SHP77 treated with DMSO at 0.1 percent for 48 hours (cell line): ENCODE results near the gene LRRC2.
"Not testable (repeated sequence)": the region's sequence is repeated elsewhere in the genome, so short reads cannot be mapped to it uniquely, and the experiment has no call there.

ENCODE experiments used
- DNase-seq: peaks from one replicate; lab custom pipeline; 2025; lab: John Stamatoyannopoulos, UW

Gene LRRC2

DNA sequence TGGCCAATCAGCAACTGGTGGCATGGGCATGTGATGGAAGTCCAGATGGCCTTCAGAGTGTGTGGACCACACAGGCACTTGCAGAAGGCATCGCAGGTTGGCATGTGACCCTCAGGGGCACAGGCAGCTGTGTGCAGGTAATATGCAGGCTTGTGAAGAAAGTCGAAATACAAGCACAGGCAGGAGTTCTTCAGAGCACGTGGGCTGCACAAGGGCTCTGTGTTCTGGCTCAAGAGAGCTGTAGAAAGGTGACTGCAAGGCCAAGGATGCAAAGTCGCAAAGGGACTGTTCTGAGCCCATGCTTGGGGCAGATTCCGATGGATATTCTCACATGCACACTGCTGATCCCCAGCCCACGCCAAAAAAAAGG is 8.3 kb downstream of the LRRC2 start:
- no peak for DNase-seq

DNA sequence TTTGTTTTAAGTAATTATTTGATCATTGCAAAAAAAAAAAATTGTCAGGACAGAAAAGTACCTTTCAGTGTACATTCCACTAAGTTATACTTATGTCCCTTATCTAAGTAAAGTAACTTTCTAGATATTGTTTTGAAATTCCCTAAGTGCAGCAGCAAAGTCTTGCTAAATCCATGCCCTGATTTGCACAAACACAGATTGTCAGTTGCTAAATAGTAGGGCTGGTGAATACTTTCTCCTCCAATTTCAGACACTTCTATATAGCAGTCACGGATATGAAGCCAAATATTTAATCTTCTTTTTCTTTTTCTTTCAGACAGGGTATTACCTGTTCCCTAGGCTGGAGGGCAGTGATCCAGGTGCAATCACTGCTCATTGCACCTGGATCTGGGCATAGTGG is 12.9 kb downstream of the LRRC2 start:
- no peak for DNase-seq

DNA sequence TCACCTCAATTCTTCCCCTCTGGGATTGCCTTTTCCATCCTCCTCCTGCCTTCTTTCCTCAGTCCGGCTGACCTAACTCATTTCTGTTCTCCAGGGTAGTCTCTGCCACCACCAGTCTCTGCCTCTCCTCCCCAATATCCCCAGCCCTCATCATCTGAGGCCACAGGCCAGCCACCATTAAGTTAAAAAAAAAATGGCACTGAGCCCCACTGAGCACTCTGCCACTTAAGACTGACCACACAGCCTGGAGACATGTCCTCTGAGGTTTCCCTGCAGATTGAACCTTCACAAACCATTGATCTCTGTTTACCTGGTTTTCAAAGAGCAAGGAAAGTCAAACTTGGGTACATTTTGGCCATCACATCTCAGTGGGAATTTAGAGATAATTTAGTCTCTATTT is 13.6 kb downstream of the LRRC2 start:
- DNase-seq, result no peak

DNA sequence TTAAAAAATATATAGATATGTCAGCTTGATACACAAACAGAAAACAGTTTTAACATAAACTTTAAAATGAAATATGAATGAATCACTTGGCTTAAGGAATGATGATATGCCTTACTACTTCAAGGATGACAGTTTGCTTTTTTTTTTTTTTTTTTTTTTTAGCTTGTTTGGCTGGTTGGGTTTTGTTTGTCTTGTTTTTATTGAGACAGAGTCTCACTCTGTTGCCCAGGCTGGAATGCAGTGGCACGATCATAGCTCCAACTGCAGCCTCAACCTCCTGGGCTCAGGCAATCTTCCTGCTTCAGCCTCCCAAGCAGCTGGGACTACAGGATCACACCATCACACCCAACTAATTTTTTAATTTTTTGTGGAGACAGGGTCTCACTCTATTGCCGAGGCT is 14.5 kb downstream of the LRRC2 start:
- DNase-seq, result no peak

DNA sequence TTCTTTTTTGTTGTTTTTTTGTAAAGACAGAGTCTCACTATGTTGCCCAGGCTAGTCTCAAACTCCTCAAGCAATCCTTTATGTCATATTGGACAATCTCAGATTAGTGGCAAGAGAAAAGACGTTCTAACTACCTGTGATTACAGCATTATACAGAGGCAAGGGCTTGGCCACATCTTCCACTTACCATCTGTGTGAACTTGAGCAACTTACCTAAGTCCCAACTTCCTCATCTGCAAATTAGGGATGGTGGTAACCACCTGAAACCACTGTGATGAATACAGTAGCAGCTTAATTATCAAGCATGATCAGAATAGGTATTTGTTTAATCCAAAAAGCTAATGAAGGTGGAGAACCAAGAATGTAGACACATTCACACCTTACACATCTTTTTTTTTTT is 16.1 kb downstream of the LRRC2 start:
- no peak for DNase-seq

DNA sequence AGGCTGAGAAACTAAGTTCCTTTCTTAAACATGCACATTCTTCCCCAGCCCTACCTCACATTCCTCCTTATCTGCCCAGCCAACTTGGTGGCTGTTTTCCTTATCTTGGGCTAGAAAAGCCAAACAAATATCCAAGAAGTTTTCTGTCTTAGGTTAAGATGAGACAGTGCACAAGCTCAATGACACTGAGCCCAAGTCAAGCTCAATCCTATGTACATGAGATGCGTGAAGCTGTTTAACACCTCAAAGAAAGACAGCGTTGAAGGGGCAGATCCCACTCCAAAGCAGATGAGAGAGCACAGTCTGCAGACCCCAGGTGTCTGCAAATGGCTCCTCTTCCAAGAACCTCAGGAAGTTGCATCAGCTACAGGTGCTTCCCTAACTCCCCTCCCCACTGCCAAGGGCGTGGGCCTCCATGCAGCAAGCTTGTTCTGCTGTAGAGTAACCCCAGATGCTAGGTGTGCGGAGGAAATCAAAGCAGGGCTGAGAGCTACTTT is 16.6 kb downstream of the LRRC2 start:
- DNase-seq, result no peak

DNA sequence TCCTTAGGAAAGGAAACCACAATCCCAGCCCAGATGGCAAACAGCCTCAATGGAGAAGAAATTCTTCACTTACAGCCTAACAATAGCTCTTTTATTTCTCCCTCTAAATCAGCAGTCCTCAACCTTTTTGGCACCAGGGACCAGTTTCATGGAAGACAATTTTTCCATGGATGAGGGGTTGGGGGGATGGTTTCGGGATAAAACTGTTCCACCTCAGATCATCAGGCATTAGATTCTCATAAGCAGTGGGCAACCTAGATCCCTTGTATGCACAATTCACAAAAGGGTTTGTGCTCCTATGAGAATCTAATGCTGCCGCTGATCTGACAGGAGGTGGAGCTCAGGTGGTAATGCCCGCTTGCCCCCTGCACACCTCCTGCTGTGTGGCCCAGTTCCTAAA is 17.5 kb downstream of the LRRC2 start:
- DNase-seq, result not testable (repeated sequence)

DNA sequence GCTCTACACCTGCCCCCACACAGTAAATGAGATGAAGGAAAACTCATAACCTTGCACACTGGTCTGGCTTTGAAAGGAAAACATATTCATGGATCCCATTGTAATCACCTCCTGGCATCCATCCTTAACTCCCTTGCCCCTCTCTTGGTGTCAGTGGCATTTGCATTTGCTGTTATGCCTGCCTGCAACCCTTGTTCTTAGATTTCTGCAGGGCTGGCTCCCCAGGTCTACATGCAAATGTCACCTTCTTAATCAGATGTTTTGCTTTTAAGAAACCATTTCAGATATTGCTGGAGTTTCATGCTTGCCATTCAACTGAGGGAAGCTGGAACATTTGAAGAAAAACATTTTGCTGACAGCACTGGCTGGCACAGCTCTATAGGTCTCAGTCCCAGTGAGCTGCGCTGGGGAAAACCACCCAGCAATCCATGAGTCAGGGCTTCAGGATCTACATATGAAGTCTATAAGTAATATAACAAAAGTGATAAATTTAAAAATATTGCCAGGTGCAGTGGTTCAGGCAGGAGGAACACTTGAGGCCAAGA is 19.1 kb downstream of the LRRC2 start:
- no peak for DNase-seq

DNA sequence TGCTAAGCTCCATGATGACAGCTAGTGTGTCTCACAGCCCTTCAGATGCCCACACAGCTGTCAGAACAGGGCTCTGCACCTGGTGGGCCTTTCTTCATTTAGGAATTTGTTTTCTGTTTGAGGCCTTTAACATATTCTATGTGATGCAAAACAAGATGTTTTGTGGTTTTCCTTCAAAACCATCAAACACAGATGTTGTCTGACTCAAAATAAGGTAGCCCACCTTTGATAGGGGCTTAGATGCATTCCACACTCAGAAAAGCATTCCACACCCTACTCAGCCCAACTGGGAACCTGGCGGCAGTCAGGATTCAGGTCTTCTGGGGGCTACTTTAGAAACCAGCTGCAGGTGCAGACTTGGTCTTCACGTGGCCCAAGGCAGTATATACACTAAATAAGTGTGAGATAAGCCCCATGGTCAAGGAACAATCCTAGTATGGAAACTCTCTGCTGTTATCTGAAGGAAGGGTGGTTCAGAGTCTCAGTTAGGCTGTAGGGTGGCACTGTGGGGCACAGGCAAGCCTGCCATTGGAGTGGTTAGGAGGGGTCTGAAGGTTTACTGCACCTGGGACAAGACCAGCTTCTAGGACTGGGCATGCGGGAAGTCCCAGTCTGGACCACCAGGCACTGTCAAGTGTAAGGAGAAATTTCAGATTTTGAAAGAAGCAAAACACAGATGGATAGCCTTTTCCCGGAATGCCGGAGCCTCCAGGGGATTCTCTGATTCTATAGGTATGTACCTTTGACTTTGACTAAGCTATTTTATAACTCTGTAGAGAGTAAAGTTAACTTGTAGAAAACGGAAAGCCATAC is 20.1 kb downstream of the LRRC2 start:
- DNase-seq, result no peak

DNA sequence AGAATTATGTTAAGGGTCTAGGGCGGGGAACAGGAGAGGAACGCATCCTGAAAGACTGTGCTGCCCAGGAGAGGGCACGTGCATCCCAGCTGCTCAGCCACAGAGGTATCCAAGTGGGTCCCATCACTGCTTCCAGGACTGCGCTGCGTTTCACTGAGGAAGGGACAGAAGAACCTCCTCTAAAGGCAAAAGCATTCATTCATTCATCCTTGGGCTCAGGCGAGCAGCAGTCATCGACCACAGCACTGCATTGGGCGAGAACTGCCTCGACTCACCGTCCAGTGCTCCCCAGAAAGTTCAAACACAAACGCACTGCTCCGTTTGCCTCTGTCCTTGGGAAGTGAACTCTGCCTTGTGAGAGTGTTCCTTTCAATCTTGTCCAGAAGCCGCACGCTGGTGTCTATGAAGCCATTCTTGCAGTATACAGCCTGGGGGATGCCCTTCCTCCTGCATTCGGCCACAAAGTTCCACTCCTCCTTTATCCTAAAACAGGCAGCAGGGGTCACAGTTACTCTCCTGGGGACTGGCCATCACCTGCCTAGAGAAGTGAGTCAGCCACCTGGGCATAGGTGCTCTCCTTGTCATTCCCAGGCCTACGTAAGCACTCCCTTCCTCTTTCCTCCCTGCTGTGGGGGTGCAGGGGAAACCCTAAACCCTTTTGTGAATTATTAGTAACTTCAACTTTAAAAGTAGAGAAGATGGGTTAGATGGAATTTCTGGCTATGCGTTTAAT is 21.2 kb downstream of the LRRC2 start:
- no peak for DNase-seq

DNA sequence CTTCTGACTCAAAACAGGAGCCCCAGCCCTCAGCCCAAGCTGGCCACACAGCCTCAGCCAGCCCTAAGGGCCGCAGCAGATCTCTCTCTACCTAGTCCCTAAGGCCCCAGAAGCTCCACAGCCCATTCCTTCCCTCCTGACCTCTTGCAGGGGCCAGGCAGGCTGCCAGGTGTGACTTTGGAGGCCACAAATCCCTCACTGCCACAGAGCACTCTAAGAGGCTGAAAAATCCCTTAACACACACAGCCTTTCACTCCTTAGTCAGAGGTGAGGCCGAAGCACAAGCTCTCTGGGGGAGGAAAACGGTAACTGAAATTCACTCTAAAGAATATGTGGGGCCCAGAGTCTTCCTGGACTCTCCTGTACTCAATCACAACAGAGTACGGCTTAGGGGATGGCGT is 23.3 kb downstream of the LRRC2 start:
- no peak for DNase-seq

DNA sequence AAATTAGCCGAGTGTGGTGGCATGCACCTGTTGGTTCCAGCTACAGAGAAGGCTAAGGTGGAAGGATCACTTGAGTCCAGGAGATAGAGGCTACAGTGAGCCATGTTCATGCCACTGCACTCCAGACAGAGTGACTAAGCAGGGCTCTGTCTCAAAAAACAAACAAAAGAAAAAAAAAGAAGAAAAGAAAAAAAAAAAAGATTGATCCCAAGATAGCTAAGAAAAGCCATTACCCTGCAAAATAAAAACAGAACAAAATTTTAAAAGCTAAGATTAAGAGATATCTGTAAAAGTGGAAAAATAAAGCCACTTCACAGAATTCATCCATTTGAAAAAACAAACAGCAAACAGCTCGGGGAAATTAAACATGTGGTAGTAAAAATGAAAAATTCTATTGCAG is 23.8 kb downstream of the LRRC2 start:
- no peak for DNase-seq

DNA sequence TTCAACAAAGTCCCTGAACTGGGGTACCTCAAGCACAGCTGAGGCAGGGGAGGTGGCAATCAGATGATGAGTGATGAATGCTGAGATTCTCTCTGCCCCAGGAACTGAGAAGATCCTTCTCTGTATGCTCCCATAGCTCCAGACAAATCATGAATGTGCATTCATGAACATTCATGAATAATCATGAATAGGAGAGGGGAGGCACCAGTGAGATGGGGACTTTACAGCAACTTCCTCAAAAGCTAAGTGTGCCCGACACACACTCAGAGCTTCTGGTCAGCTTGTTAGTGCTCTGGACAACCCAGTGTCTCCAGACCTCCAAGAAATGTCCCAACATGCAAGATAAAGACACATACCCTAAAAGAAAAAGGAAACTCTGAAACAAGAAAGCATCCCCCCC is 24.3 kb downstream of the LRRC2 start:
- DNase-seq, result no peak

DNA sequence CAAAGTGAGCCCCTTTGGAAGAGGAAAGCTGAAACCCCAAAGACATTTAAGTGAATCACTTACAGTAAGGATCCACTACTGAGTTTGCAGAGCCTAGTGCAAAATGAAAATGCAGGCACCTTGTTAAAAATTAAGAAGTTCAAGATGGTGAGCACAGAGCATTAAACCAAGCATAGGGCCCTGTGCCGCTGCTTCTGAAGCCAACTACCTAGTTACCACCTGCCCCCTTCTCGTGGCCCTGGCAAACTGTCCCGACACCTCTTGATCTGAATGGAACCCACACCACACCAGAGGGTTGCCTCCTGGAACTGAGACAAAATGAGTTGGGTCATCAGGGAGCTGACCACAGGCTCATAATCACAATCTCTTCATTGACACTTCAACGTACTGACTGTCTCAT is 25.6 kb downstream of the LRRC2 start:
- no peak for DNase-seq

DNA sequence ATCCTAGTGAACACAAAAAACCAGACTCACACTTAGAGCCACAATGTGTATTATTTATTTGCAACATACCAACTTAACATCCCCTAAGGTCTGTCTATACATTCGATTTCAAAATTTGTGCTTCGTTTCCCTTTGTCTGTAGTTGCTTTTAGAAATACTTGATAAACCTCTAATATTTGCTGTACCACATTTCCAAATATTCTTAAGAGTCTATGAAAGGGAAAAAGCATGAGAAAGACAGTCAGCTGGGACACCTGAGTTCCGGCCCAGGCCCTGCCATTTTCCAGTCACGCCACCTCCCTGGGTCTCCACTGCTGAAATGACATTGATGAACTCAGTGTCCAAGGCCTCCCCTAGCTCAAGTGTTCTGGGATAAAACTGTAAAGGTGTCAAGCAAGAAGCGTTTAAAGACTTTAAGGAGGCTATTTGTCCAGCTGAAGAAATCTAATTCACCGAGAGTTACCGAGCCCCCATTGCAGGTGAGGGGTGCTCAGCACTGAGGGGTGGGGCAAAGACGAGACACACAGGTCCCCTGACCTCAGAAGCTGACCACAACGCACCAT is 26.6 kb downstream of the LRRC2 start:
- no peak for DNase-seq

DNA sequence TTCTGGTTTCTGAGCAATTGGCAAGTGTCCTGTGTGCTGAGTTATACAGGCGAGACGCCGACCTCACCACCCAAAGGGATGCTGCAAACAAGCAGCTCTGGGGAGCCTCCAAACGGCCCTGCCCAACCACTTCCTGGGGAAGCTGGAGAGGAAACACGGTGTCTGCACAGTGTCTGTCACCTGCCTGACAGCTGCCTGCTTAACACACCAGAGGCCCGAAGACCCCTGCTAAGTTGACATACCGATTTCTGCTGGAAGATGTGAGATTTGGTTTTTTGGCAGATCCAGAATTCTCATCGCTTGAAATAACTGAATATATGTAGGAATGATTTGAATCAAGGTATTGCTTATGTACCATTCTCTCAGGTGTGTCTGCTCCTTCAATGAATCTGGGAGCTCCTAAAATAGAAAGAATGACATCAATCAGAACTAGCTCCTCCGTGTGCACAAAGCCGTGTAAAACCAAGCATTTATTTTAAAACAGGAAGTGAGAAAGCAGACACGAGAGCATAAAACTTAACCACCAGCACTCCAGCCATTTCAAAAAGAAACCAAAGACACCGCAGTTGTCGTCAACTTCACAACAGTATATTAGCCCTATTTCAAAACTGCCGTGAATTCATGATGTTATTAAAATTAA is 27.2 kb downstream of the LRRC2 start:
- DNase-seq, result peak; percentile 1

DNA sequence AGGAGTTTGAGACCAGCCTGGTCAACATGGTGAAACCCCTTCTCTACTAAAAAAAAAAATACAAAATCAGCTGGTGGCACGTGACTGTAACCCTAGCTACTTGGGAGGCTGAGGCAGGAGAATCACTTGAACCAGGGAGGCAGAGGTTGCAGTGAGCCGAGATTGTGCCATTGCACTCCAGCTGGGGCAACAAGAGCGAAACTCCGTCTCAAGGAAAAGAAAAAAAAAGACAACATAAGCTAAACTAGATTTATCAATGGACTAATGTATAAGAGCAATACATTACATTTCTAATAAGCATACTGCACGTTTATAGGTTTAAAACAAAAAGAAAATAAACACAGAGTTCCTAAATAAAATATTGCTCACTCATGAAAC is 27.7 kb downstream of the LRRC2 start:
- DNase-seq, result not testable (repeated sequence)

DNA sequence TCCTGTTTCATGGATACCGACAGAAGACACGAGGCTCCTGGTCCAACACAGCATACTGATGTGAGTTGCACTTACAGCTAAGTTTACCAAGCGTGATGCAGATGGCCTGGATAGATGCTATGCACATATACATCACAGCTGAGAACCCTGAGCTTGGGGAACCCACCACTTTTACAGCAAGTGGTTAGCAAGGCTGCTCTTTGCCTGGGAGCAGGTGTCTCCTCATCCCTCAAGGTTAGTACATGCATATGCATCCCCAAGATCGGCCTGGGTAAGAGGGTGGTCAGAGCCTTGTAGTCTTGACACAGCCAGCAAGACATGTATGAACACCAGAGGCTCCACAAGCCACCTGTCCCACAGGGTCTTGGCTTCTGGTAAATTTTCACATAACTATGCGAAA is 28.3 kb downstream of the LRRC2 start:
- DNase-seq, result no peak

DNA sequence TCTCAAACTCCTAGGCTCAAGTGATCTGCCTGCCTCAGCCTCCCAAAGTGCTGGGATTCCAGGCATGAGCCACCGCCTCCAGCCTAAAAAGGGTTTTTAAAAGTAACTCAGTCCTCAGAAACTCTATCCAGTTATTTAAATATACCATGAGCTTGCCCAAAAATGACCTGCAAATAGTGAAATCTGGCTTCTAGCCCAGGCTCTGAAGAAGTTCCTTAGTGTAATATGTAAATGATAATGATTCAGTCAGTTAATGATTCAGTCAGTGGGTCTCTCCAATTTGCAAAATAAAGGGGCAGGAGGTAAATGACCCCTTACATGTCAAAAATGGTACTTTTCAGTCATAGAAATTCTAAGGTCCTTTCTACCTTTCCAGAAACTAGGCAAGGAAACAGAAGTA is 28.8 kb downstream of the LRRC2 start:
- no peak for DNase-seq

DNA sequence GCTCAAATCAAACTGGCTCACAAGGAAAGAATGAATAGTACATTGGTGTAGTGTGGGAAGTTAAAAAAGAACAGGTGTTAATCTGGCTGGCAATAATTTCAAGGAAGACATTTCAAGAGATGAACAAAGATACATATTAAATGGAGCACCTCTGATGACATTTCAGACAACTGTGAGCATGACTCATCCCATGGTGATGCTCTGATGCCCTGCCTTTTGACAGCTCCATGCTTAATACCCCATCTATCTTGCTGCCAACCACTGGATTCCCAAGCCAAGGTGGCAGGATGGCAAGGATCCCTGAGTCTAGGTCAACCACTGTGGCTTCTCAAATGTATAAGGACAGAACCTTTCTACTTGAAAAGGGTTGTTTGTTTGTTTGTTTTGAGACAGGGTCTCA is 29.3 kb downstream of the LRRC2 start:
- DNase-seq, result no peak

DNA sequence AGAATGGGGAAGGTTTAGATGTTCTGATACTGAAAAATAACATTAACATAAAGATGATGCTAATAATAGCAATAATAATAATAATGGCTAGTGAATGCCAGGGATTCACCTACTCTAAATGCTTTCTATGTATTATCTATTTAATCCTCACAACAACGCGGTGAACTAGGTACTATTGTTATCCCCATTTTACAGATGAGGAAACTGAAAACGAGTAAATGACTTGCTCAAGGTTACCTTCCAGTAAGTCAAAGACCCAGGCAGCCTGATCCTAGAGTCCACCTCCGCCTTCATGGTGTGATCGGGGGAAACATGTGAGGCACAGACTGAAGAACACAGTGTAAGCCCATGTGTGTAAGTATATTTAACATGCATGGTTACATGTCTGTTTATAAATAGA is 30.4 kb downstream of the LRRC2 start:
- DNase-seq, result no peak

DNA sequence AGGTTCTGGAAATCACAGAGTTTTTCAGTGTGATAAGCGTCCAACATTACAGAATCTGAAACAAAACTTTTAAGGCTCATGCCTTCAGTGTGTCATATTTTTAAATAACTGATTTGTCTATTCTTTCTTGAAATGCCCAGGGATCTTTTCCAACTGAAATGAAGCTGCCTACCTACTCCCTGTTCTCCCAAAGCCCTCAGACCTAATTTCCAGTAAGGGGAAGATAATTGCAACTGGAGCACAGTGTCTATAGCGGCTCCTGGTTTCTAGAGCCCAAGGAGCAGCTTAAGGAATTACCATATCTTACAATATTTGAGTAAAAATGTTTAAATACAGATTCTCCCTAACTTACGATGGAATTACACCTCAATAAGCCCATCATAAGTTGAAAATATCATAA is 33.0 kb downstream of the LRRC2 start:
- no peak for DNase-seq

DNA sequence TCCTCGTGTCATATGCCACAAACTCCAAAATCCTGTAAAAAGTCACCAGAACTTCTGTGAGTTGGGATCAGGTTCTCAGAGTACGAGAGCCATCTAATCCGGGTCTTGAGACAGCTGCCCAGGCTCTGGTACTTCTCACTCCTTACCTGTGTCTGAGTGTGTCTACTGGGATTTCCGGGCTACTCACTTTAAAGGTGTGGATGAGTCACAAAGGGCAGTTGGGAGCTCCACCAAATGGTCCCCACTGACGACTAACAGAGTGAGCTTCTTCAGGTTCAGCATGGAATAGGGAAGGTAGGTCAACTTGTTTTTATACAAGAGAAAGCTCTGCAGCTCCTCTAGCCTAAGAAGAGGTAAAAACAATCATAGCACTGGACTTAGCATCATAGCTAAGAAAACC is 38.9 kb downstream of the LRRC2 start:
- no peak for DNase-seq
